Upper lobe of left lung (tissue), 6 donors: ENCODE data around the gene STYK1. TPM values are rescaled to one million over a fixed set of nuclear protein-coding genes. Genes with fewer than 3 reads are reported as not detected.

Experiments
- ATAC-seq, 2 donors: fragments of 200-7000 bp; cut with Tn5 transposase; one replicate each; pipeline ENCODE4 v1.9.1; 2022; ENCODE audit warnings: mild to moderate bottlenecking in 2 of 2, moderate library complexity in 2 of 2; ENCODE audit not compliant: low FRiP score in 2 of 2
- DNase-seq, 2 donors: peaks; one replicate each; pipeline ENCODE4 v3.0.0-alpha.2; 2019 to 2020
- H3K27ac ChIP-seq, 4 donors: fragments of 200-600 bp; sonication (generic); one replicate each; pipeline ENCODE4 v1.5.1; 2016 to 2019
- H3K27me3 ChIP-seq, 4 donors: fragments of 200-600 bp; sonication (generic); one replicate each; pipeline ENCODE4 v1.5.1; 2017 to 2019
- H3K36me3 ChIP-seq, 4 donors: fragments of 200-600 bp; sonication (generic); one replicate each; pipeline ENCODE4 v1.5.1; 2016 to 2019
- H3K4me1 ChIP-seq, 4 donors: fragments of 200-600 bp; sonication (generic); one replicate each; pipeline ENCODE4 v1.5.1; 2018 to 2019
- H3K4me3 ChIP-seq, 4 donors: fragments of 200-600 bp; sonication (generic); one replicate each; pipeline ENCODE4 v1.5.1; 2017 to 2019; ENCODE audit warnings: mild to moderate bottlenecking in 2 of 4, moderate library complexity in 1 of 4
- H3K9me3 ChIP-seq, 4 donors: fragments of 200-600 bp; sonication (generic); one replicate each; pipeline ENCODE4 v1.5.1; 2018 to 2019
- EP300 ChIP-seq, 4 donors: sonication (generic); formaldehyde crosslinking; IDR thresholded peaks; one replicate each; pipeline ENCODE4 v1.5.1; 2017; ENCODE audit warnings: antibody characterized with exemption in 4 of 4, control low read depth in 2 of 4
- POLR2A ChIP-seq, 4 donors: fragments of 450-650 bp; IDR thresholded peaks; one replicate each; pipeline ENCODE4 v1.5.1; 2016 to 2017; ENCODE audit warnings: antibody characterized with exemption in 4 of 4, mild to moderate bottlenecking in 2 of 4
- POLR2AphosphoS5 ChIP-seq, 2 donors: sonication (generic); formaldehyde crosslinking; IDR thresholded peaks; one replicate each; pipeline ENCODE4 v1.5.1; 2017; ENCODE audit warnings: antibody characterized with exemption in 2 of 2
- WGBS, 2 donors: methylation state at CpG; one replicate each; pipeline ENCODE4 v1.1.5; 2017 to 2018; 5-methylcytosine and 5-hydroxymethylcytosine counted together
- total RNA-seq, 6 donors: library from RNA; depleted of rRNA in 4 of 6; stranded (reverse); fragments of >200 nt in 4 of 6; gene quantifications; one replicate each; pipeline versions ENCODE4 v1.1.0 to v1.2.1, GENCODE V29; 2016 to 2021
- TF ChIP-seq, protein P1 (sequence below), 6 experiments: fragments of 450-650 bp in 4 of 6; fragments of 200-600 bp in 2 of 6; sonication (generic) in 2 of 6; IDR thresholded peaks; one replicate each; pipeline ENCODE4 v1.5.1; 2016 to 2019; ENCODE audit warnings: antibody characterized with exemption in 6 of 6
- donor health status: DM: no; HTN: no; CAD: no; lungs with moderate emphysema.
- donor health status: DM: no; HTN: yes; CAD: no; lungs with severe emphysema.

STYK1 gene
- total RNA-seq, 6 donors from 2014 or later: 0.30 to 21.9 (median 1.1) TPM

DNA sequence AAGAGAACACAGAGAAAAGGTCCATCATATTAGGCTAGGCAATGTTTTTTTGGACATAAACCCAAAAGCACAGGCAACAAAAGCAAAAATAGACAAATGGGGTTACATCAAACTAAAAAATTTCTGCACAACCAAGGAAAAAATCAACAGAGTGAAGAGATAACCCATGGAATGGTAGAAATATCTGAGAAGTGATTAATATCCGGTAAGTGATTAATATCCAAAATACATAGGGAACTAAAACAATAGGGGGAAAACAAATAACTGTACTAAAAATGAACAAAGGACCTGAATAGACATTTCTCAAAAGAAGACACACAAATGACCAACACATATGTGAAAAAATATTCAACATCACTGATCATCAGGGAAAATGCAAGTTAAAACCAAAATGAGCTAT is 4.3 kb downstream of the STYK1 start:
- no peak overlapping the region for H3K4me3 ChIP-seq
- no peaks in the 10 kb centered on the region for H3K36me3 ChIP-seq
- no peak for DNase-seq
- 90 to 95% methylated on average over 1 of the region's 1 CpG for WGBS, 2 donors
- no peak overlapping the region for H3K27ac ChIP-seq
- TF ChIP-seq EP300 (IDR thresholded peaks at IDR 0.05) (no peak), POLR2A (IDR thresholded peaks at IDR 0.05) (no peak), POLR2AphosphoS5 (IDR thresholded peaks at IDR 0.05) (no peak)
- TF ChIP-seq, protein P1, sequence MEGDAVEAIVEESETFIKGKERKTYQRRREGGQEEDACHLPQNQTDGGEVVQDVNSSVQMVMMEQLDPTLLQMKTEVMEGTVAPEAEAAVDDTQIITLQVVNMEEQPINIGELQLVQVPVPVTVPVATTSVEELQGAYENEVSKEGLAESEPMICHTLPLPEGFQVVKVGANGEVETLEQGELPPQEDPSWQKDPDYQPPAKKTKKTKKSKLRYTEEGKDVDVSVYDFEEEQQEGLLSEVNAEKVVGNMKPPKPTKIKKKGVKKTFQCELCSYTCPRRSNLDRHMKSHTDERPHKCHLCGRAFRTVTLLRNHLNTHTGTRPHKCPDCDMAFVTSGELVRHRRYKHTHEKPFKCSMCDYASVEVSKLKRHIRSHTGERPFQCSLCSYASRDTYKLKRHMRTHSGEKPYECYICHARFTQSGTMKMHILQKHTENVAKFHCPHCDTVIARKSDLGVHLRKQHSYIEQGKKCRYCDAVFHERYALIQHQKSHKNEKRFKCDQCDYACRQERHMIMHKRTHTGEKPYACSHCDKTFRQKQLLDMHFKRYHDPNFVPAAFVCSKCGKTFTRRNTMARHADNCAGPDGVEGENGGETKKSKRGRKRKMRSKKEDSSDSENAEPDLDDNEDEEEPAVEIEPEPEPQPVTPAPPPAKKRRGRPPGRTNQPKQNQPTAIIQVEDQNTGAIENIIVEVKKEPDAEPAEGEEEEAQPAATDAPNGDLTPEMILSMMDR (IDR thresholded peaks at IDR 0.05): no peak
- H3K9me3 ChIP-seq: no peaks in the 10 kb centered on the region
- H3K4me1 ChIP-seq: peaks cover 7 to 11% (median 11%) of the 10 kb centered on the region in 4 donors
- no peak for ATAC-seq
- no peaks in the 10 kb centered on the region for H3K27me3 ChIP-seq

DNA sequence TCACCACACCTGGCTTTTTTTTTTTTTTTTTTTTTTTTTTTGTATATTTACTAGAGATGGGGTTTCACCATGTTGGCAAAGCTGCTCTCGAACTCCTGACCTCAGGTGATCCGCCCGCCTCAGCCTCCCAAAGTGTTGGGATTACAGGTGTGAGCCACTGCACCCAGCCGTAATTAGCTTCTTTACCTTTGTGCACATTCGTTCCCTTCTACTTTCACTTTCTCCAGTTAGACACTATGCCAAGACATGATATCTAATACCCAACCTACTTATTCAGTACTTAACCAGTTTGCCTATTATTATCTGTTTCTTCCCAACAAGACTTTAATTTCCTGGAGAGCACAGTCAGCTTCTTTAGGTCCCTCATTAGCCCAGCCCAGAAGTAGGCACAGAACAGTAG is 5.3 kb downstream of the STYK1 start:
- WGBS, 2 donors: 45 to 57% methylated on average over 5 of the region's 5 CpGs
- H3K27ac ChIP-seq: no peak overlapping the region
- ATAC-seq: no peak

DNA sequence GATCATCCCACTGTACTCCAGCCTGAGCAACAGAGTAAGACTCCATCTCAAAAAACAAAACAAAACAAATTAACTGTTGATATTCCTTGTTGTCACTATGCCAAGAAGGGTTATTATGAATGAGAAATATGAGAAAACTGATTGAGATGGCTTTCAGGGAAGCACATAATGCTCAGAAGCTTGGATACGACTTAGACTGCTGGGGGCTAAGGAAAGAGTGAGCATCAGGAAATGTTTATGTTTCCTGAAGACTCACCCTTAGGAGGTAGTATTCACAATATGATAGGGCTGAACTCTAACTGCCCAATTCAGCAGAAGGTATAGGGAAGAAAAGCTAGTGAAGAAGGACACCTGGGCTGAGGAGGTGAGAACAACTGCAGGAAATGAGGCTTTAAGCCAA is 6.3 kb downstream of the STYK1 start:
- DNase-seq (no peak), ATAC-seq (no peak)
- TF ChIP-seq, protein P1 (IDR thresholded peaks at IDR 0.05): no peak
- TF ChIP-seq POLR2AphosphoS5 (IDR thresholded peaks at IDR 0.05) (no peak), POLR2A (IDR thresholded peaks at IDR 0.05) (no peak), EP300 (IDR thresholded peaks at IDR 0.05) (no peak)

More for the DNA sequence above, 5.3 kb downstream of the STYK1 start:
- peaks cover 0 to 3% (median under 1%) of the 10 kb centered on the region in 4 donors for H3K4me1 ChIP-seq
- H3K4me3 ChIP-seq: peak overlapping the region in 1 of 4 donors; percentile 11
- no peak for TF ChIP-seq POLR2A (IDR thresholded peaks at IDR 0.05)
- TF ChIP-seq EP300 (IDR thresholded peaks at IDR 0.05): no peak
- no peak for TF ChIP-seq POLR2AphosphoS5 (IDR thresholded peaks at IDR 0.05)
- TF ChIP-seq, protein P1 (IDR thresholded peaks at IDR 0.05): no peak
- H3K9me3 ChIP-seq: no peaks in the 10 kb centered on the region
- no peaks in the 10 kb centered on the region for H3K27me3 ChIP-seq
- no peak for DNase-seq
- no peaks in the 10 kb centered on the region for H3K36me3 ChIP-seq

DNA sequence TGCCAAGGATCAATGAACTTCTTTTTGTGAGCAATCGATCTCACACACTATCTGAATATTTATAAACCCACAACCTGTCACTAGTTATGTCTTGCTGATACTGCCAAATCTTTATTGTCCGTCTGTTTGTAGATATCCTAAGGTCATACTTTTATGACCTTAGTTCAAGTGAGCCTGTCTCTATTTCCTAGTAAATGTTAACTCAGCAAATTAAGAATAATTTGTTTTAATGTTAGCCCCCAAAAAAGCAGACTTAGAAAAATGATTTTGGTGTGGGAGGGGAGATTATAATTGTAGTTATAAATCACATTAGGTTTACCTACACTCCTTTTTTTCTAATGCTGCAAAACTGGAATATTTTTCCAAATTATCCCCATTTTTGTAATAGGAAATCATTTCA is 9.4 kb downstream of the STYK1 start:
- H3K4me1 ChIP-seq: no peaks in the 10 kb centered on the region
- no peaks in the 10 kb centered on the region for H3K27me3 ChIP-seq
- H3K9me3 ChIP-seq: no peaks in the 10 kb centered on the region
- ATAC-seq: no peak
- no peak overlapping the region for H3K27ac ChIP-seq
- no peaks in the 10 kb centered on the region for H3K36me3 ChIP-seq
- DNase-seq: no peak
- H3K4me3 ChIP-seq: no peak overlapping the region
- 69 to 91% methylated on average over 2 of the region's 2 CpGs for WGBS, 2 donors
- TF ChIP-seq EP300 (IDR thresholded peaks at IDR 0.05) (no peak), POLR2AphosphoS5 (IDR thresholded peaks at IDR 0.05) (no peak), POLR2A (IDR thresholded peaks at IDR 0.05) (no peak)

More for the DNA sequence above, 6.3 kb downstream of the STYK1 start:
- Histone ChIP-seq H3K36me3 (no peaks in the 10 kb centered on the region), H3K27ac (no peak overlapping the region), H3K27me3 (no peaks in the 10 kb centered on the region), H3K4me1 (no peaks in the 10 kb centered on the region), H3K4me3 (no peak overlapping the region), H3K9me3 (no peaks in the 10 kb centered on the region)
- 48 to 52% methylated on average over 1 of the region's 1 CpG for WGBS, 2 donors

DNA sequence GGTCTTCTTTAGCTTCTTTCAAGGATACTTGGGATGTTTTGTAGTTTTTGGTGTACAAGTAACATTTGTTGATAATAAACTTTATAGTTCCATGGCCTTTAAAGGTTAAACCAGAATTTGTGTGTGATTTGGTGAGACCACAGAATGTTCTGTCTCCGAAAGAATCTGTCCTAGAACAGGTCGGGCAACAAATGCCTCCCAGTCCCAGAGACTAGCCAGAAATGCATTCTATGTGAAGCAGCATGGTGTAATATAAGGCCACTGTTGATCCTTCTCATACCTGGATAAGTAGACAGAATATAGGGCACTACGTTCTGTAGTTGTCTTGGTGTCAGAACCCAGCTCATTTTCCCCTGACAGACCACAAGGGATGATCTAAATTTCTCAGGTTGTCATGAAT is 10.0 kb downstream of the STYK1 start:
- DNase-seq (no peak), ATAC-seq (no peak)
- TF ChIP-seq POLR2A (IDR thresholded peaks at IDR 0.05) (no peak), EP300 (IDR thresholded peaks at IDR 0.05) (no peak), POLR2AphosphoS5 (IDR thresholded peaks at IDR 0.05) (no peak)
- TF ChIP-seq, protein P1 (IDR thresholded peaks at IDR 0.05): no peak
- H3K4me3 ChIP-seq: no peak overlapping the region
- no peaks in the 10 kb centered on the region for H3K36me3 ChIP-seq
- no peaks in the 10 kb centered on the region for H3K4me1 ChIP-seq
- H3K27ac ChIP-seq: no peak overlapping the region
- 80 to 85% methylated on average over 3 of the region's 3 CpGs for WGBS, 2 donors
- no peaks in the 10 kb centered on the region for H3K9me3 ChIP-seq
- H3K27me3 ChIP-seq: no peaks in the 10 kb centered on the region
